Measurements from ENCODE around the gene CAMK1D.
A peak's percentile ranks its signal among the peaks of the same experiment; 100 is the strongest.

CAMK1D gene

GRCh38 chr10:12556039-12556438 is 206.7 kb downstream of the CAMK1D start:
- Histone ChIP-seq H3K9me3 (ENCODE audit: control insufficient read depth in 5 of 5, low read length in 5 of 5) (no peaks in the 10 kb centered on the region), H3K27me3 (ENCODE audit: control insufficient read depth in 5 of 5, insufficient read depth in 4 of 5, low read length in 5 of 5) (no peaks in the 10 kb centered on the region), H3K27ac (ENCODE audit: low read depth, low read length) (no peak overlapping the region), H3K4me3 (ENCODE audit: low read depth in 1 of 5, low read length in 5 of 5) (no peak overlapping the region), H3K36me3 (ENCODE audit: control insufficient read depth in 5 of 5, insufficient read depth in 5 of 5, low read length in 5 of 5) (peaks cover 0 to 6% (median 3%) of the 10 kb centered on the region in 5 donors), H3K9ac (ENCODE audit: low read length in 5 of 5) (no peak overlapping the region), H3K4me1 (ENCODE audit: control insufficient read depth in 5 of 5, insufficient read depth in 5 of 5, low read length in 5 of 5) (peaks cover 0 to under 1% (median 0%) of the 10 kb centered on the region in 5 donors)

GRCh38 chr10:12559578-12560178 is 210.3 kb downstream of the CAMK1D start:
- Histone ChIP-seq H3K4me3 (ENCODE audit: low read depth in 1 of 5, low read length in 5 of 5) (no peak overlapping the region), H3K4me1 (ENCODE audit: control insufficient read depth in 5 of 5, insufficient read depth in 5 of 5, low read length in 5 of 5) (peaks cover 0 to 13% (median 0%) of the 10 kb centered on the region in 5 donors), H3K9ac (ENCODE audit: low read length in 5 of 5) (no peak overlapping the region), H3K27me3 (ENCODE audit: control insufficient read depth in 5 of 5, insufficient read depth in 4 of 5, low read length in 5 of 5) (no peaks in the 10 kb centered on the region), H3K9me3 (ENCODE audit: control insufficient read depth in 5 of 5, low read length in 5 of 5) (no peaks in the 10 kb centered on the region), H3K27ac (ENCODE audit: low read depth, low read length) (no peak overlapping the region), H3K36me3 (ENCODE audit: control insufficient read depth in 5 of 5, insufficient read depth in 5 of 5, low read length in 5 of 5) (peaks cover 0 to 5% (median 0%) of the 10 kb centered on the region in 5 donors)

- Histone ChIP-seq H3K27ac (ENCODE audit: low read depth, low read length) (no peak overlapping the region), H3K4me1 (ENCODE audit: control insufficient read depth in 5 of 5, insufficient read depth in 5 of 5, low read length in 5 of 5) (peaks cover 0 to 13% (median 5%) of the 10 kb centered on the region in 5 donors)
Observed at GRCh38 chr10:12561307-12561706, 212.0 kb downstream of the CAMK1D start.

GRCh38 chr10:12561720-12562119 is 212.4 kb downstream of the CAMK1D start:
- H3K27me3 ChIP-seq (ENCODE audit: control insufficient read depth in 5 of 5, insufficient read depth in 4 of 5, low read length in 5 of 5) = no peaks in the 10 kb centered on the region

More at GRCh38 chr10:12561307-12561706, 212.0 kb downstream of the CAMK1D start:
- H3K36me3 ChIP-seq (ENCODE audit: control insufficient read depth in 5 of 5, insufficient read depth in 5 of 5, low read length in 5 of 5) = no peaks in the 10 kb centered on the region
- H3K9me3 ChIP-seq (ENCODE audit: control insufficient read depth in 5 of 5, low read length in 5 of 5) = no peaks in the 10 kb centered on the region
- no peak overlapping the region for H3K4me3 ChIP-seq (ENCODE audit: low read depth in 1 of 5, low read length in 5 of 5)
- no peaks in the 10 kb centered on the region for H3K27me3 ChIP-seq (ENCODE audit: control insufficient read depth in 5 of 5, insufficient read depth in 4 of 5, low read length in 5 of 5)
- no peak overlapping the region for H3K9ac ChIP-seq (ENCODE audit: low read length in 5 of 5)

GRCh38 chr10:12563489-12563888 is 214.1 kb downstream of the CAMK1D start:
- no peaks in the 10 kb centered on the region for H3K9me3 ChIP-seq (ENCODE audit: control insufficient read depth in 5 of 5, low read length in 5 of 5)
- no peak overlapping the region for H3K4me3 ChIP-seq (ENCODE audit: low read depth in 1 of 5, low read length in 5 of 5)
- no peaks in the 10 kb centered on the region for H3K27me3 ChIP-seq (ENCODE audit: control insufficient read depth in 5 of 5, insufficient read depth in 4 of 5, low read length in 5 of 5)
- H3K36me3 ChIP-seq (ENCODE audit: control insufficient read depth in 5 of 5, insufficient read depth in 5 of 5, low read length in 5 of 5) = no peaks in the 10 kb centered on the region
- H3K9ac ChIP-seq (ENCODE audit: low read length in 5 of 5) = no peak overlapping the region
- no peak overlapping the region for H3K27ac ChIP-seq (ENCODE audit: low read depth, low read length)
- peaks cover 4 to 20% (median 14%) of the 10 kb centered on the region in 5 donors for H3K4me1 ChIP-seq (ENCODE audit: control insufficient read depth in 5 of 5, insufficient read depth in 5 of 5, low read length in 5 of 5)

More at GRCh38 chr10:12561720-12562119, 212.4 kb downstream of the CAMK1D start:
- H3K9me3 ChIP-seq (ENCODE audit: control insufficient read depth in 5 of 5, low read length in 5 of 5) = no peaks in the 10 kb centered on the region
- no peak overlapping the region for H3K4me3 ChIP-seq (ENCODE audit: low read depth in 1 of 5, low read length in 5 of 5)
- H3K27ac ChIP-seq (ENCODE audit: low read depth, low read length) = no peak overlapping the region
- H3K9ac ChIP-seq (ENCODE audit: low read length in 5 of 5) = no peak overlapping the region
- peaks cover 2 to 15% (median 9%) of the 10 kb centered on the region in 5 donors for H3K4me1 ChIP-seq (ENCODE audit: control insufficient read depth in 5 of 5, insufficient read depth in 5 of 5, low read length in 5 of 5)
- no peaks in the 10 kb centered on the region for H3K36me3 ChIP-seq (ENCODE audit: control insufficient read depth in 5 of 5, insufficient read depth in 5 of 5, low read length in 5 of 5)

GRCh38 chr10:12564173-12564572 is 214.8 kb downstream of the CAMK1D start:
- Histone ChIP-seq H3K27ac (ENCODE audit: low read depth, low read length) (no peak overlapping the region), H3K4me3 (ENCODE audit: low read depth in 1 of 5, low read length in 5 of 5) (no peak overlapping the region), H3K36me3 (ENCODE audit: control insufficient read depth in 5 of 5, insufficient read depth in 5 of 5, low read length in 5 of 5) (no peaks in the 10 kb centered on the region), H3K4me1 (ENCODE audit: control insufficient read depth in 5 of 5, insufficient read depth in 5 of 5, low read length in 5 of 5) (peaks cover 4 to 20% (median 14%) of the 10 kb centered on the region in 5 donors), H3K27me3 (ENCODE audit: control insufficient read depth in 5 of 5, insufficient read depth in 4 of 5, low read length in 5 of 5) (no peaks in the 10 kb centered on the region), H3K9me3 (ENCODE audit: control insufficient read depth in 5 of 5, low read length in 5 of 5) (no peaks in the 10 kb centered on the region), H3K9ac (ENCODE audit: low read length in 5 of 5) (no peak overlapping the region)

GRCh38 chr10:12566161-12567115 is 217.1 kb downstream of the CAMK1D start:
- Histone ChIP-seq H3K4me1 (ENCODE audit: control insufficient read depth in 5 of 5, insufficient read depth in 5 of 5, low read length in 5 of 5) (peaks cover 4 to 16% (median 14%) of the 10 kb centered on the region in 5 donors), H3K36me3 (ENCODE audit: control insufficient read depth in 5 of 5, insufficient read depth in 5 of 5, low read length in 5 of 5) (no peaks in the 10 kb centered on the region), H3K27me3 (ENCODE audit: control insufficient read depth in 5 of 5, insufficient read depth in 4 of 5, low read length in 5 of 5) (no peaks in the 10 kb centered on the region), H3K9me3 (ENCODE audit: control insufficient read depth in 5 of 5, low read length in 5 of 5) (no peaks in the 10 kb centered on the region), H3K4me3 (ENCODE audit: low read depth in 1 of 5, low read length in 5 of 5) (peak overlapping the region in 2 of 5 donors; percentile 23 to 29), H3K9ac (ENCODE audit: low read length in 5 of 5) (no peak overlapping the region), H3K27ac (ENCODE audit: low read depth, low read length) (peak overlapping the region; percentile 47)

GRCh38 chr10:12568391-12569009 is 219.2 kb downstream of the CAMK1D start:
- Histone ChIP-seq H3K4me1 (ENCODE audit: control insufficient read depth in 5 of 5, insufficient read depth in 5 of 5, low read length in 5 of 5) (peaks cover 4 to 14% (median 8%) of the 10 kb centered on the region in 5 donors), H3K4me3 (ENCODE audit: low read depth in 1 of 5, low read length in 5 of 5) (no peak overlapping the region), H3K27ac (ENCODE audit: low read depth, low read length) (no peak overlapping the region), H3K36me3 (ENCODE audit: control insufficient read depth in 5 of 5, insufficient read depth in 5 of 5, low read length in 5 of 5) (no peaks in the 10 kb centered on the region), H3K9me3 (ENCODE audit: control insufficient read depth in 5 of 5, low read length in 5 of 5) (no peaks in the 10 kb centered on the region), H3K27me3 (ENCODE audit: control insufficient read depth in 5 of 5, insufficient read depth in 4 of 5, low read length in 5 of 5) (no peaks in the 10 kb centered on the region), H3K9ac (ENCODE audit: low read length in 5 of 5) (no peak overlapping the region)

GRCh38 chr10:12572281-12572680 is 222.9 kb downstream of the CAMK1D start:
- no peaks in the 10 kb centered on the region for H3K36me3 ChIP-seq (ENCODE audit: control insufficient read depth in 5 of 5, insufficient read depth in 5 of 5, low read length in 5 of 5)
- no peak overlapping the region for H3K27ac ChIP-seq (ENCODE audit: low read depth, low read length)
- H3K9me3 ChIP-seq (ENCODE audit: control insufficient read depth in 5 of 5, low read length in 5 of 5) = peaks cover 0 to 3% (median 0%) of the 10 kb centered on the region in 5 donors
- no peak overlapping the region for H3K9ac ChIP-seq (ENCODE audit: low read length in 5 of 5)
- no peak overlapping the region for H3K4me3 ChIP-seq (ENCODE audit: low read depth in 1 of 5, low read length in 5 of 5)
- H3K4me1 ChIP-seq (ENCODE audit: control insufficient read depth in 5 of 5, insufficient read depth in 5 of 5, low read length in 5 of 5) = peaks cover 0 to 3% (median under 1%) of the 10 kb centered on the region in 5 donors
- no peaks in the 10 kb centered on the region for H3K27me3 ChIP-seq (ENCODE audit: control insufficient read depth in 5 of 5, insufficient read depth in 4 of 5, low read length in 5 of 5)

Data from subcutaneous abdominal adipose tissue (tissue), 5 donors.